Measurements from ENCODE around the gene CABLES1. TPM values are rescaled to one million over a fixed set of nuclear protein-coding genes. Genes with fewer than 3 reads are reported as not detected.
A peak's percentile ranks its signal among the peaks of the same experiment; 100 is the strongest.

CABLES1 gene
- total and polyA plus RNA-seq, 2 donors from 2014 or later = 7.6 to 40.5 TPM

DNA sequence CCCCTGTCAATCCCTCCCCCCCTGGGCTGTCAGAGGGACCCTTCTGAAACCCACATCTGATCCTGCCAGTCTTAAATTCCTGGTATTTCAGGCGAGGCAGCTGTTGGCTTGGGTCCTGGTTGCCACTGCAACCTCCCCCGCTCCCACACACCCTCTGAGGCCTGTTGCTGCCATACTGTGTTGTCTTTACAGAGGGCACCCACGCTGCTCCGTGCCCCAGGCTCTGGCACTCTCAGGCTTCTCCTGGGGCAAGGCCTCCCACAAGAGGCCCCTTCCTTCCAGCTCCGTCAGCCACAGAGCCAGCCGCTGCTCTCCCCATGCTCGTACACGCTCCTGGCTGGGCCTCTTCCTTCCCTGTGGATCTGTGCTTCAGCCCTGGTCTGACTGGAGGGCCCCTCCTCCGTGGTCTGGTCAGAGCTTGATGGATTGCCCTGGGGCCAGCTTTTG, 8.6 kb downstream of the CABLES1 start:
- Histone ChIP-seq H3K9me3 (ENCODE audit: control insufficient read depth in 2 of 3, insufficient read depth in 1 of 3, low read length in 3 of 3) (no peaks in the 10 kb centered on the region), H3K9ac (ENCODE audit: low read length in 3 of 3) (peak overlapping the region in 1 of 3 donors; percentile 42), H3K36me3 (ENCODE audit: control insufficient read depth in 2 of 3, insufficient read depth in 3 of 3, low read length in 3 of 3) (no peaks in the 10 kb centered on the region), H3K27ac (ENCODE audit: low read depth in 2 of 2, low read length in 2 of 2) (peak overlapping the region; percentile 56 to 60), H3K4me3 (ENCODE audit: low read length in 3 of 3) (no peak overlapping the region), H3K27me3 (ENCODE audit: control insufficient read depth, insufficient read depth, low read length) (no peaks in the 10 kb centered on the region), H3K4me1 (ENCODE audit: control insufficient read depth in 2 of 3, insufficient read depth in 2 of 3, low read depth in 1 of 3, low read length in 3 of 3) (peaks cover 14 to 48% (median 24%) of the 10 kb centered on the region in 3 donors)
- peak; percentile 66 to 85 (median 75) for DNase-seq
- FAIRE-seq = no peak
- TF ChIP-seq, protein P1, sequence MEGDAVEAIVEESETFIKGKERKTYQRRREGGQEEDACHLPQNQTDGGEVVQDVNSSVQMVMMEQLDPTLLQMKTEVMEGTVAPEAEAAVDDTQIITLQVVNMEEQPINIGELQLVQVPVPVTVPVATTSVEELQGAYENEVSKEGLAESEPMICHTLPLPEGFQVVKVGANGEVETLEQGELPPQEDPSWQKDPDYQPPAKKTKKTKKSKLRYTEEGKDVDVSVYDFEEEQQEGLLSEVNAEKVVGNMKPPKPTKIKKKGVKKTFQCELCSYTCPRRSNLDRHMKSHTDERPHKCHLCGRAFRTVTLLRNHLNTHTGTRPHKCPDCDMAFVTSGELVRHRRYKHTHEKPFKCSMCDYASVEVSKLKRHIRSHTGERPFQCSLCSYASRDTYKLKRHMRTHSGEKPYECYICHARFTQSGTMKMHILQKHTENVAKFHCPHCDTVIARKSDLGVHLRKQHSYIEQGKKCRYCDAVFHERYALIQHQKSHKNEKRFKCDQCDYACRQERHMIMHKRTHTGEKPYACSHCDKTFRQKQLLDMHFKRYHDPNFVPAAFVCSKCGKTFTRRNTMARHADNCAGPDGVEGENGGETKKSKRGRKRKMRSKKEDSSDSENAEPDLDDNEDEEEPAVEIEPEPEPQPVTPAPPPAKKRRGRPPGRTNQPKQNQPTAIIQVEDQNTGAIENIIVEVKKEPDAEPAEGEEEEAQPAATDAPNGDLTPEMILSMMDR (IDR thresholded peaks at IDR 0.05; ENCODE audit: borderline replicate concordance, extremely low read depth, insufficient read depth) = no peak
- intact Hi-C loops (cut with DNase I) = no loop called here

DNA sequence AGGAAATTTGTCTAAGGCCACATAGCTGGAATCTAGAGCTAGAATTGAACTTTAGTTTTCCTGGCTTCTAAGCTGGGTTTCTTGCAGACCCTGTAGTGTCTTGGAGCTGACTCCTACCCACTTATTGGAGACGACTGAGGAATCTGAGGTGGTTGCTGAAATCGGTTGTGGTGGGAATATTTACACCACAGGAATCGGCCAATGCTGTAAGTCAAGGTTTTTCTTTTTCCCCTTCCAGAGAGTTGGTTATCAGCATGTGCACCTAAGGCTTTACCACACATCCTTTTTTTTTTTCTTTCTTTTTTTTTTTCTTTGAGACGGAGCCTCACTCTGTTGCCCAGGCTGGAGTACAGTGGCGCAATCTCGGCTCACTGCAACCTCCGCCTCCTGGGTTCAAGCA, 9.4 kb downstream of the CABLES1 start:
- Histone ChIP-seq H3K27ac (ENCODE audit: low read depth in 2 of 2, low read length in 2 of 2) (peak overlapping the region in 1 of 2 donors; percentile 56), H3K9ac (ENCODE audit: low read length in 3 of 3) (no peak overlapping the region), H3K36me3 (ENCODE audit: control insufficient read depth in 2 of 3, insufficient read depth in 3 of 3, low read length in 3 of 3) (no peaks in the 10 kb centered on the region), H3K4me1 (ENCODE audit: control insufficient read depth in 2 of 3, insufficient read depth in 2 of 3, low read depth in 1 of 3, low read length in 3 of 3) (peaks cover 14 to 44% (median 24%) of the 10 kb centered on the region in 3 donors), H3K4me3 (ENCODE audit: low read length in 3 of 3) (no peak overlapping the region), H3K9me3 (ENCODE audit: control insufficient read depth in 2 of 3, insufficient read depth in 1 of 3, low read length in 3 of 3) (no peaks in the 10 kb centered on the region), H3K27me3 (ENCODE audit: control insufficient read depth, insufficient read depth, low read length) (no peaks in the 10 kb centered on the region)
- FAIRE-seq = no peak
- no peak for DNase-seq
- intact Hi-C loops (cut with DNase I) = no loop called here
- TF ChIP-seq, protein P1 (IDR thresholded peaks at IDR 0.05; ENCODE audit: borderline replicate concordance, extremely low read depth, insufficient read depth) = no peak

DNA sequence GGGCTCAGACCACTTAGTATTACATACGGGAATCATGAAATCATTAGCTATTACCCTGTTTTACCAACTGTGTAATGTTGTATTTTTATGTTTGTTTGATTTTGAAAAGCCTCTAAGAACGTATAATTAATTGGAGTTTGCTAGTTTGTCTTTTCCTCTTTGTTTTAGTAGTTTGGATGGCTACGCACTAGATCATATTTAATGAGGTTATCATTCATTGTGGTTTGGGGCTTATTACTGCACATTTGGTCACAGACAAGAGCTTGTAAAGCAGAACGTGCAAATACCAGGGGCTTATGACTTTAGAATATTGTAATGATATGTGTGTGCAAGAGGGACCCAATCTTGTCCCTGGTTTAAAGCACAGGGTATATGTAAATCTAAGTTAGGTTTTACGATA, 10.3 kb downstream of the CABLES1 start:
- DNase-seq (no peak), FAIRE-seq (no peak)
- Histone ChIP-seq H3K9ac (ENCODE audit: low read length in 3 of 3) (no peak overlapping the region), H3K4me1 (ENCODE audit: control insufficient read depth in 2 of 3, insufficient read depth in 2 of 3, low read depth in 1 of 3, low read length in 3 of 3) (peaks cover 14 to 37% (median 24%) of the 10 kb centered on the region in 3 donors), H3K9me3 (ENCODE audit: control insufficient read depth in 2 of 3, insufficient read depth in 1 of 3, low read length in 3 of 3) (no peaks in the 10 kb centered on the region), H3K4me3 (ENCODE audit: low read length in 3 of 3) (no peak overlapping the region), H3K27me3 (ENCODE audit: control insufficient read depth, insufficient read depth, low read length) (no peaks in the 10 kb centered on the region), H3K36me3 (ENCODE audit: control insufficient read depth in 2 of 3, insufficient read depth in 3 of 3, low read length in 3 of 3) (no peaks in the 10 kb centered on the region), H3K27ac (ENCODE audit: low read depth in 2 of 2, low read length in 2 of 2) (no peak overlapping the region)
- TF ChIP-seq, protein P1 (IDR thresholded peaks at IDR 0.05; ENCODE audit: borderline replicate concordance, extremely low read depth, insufficient read depth) = no peak
- intact Hi-C loops (cut with DNase I) = no loop called here

All from kidney (tissue), 14 donors.